ENCODE data around the gene RASSF7.

The RASSF7 gene

GRCh38 chr11:607020-607780 is 46.4 kb downstream of the RASSF7 start:
- peaks cover 44% of the 10 kb centered on the region for H3K36me3 ChIP-seq (ENCODE audit: control insufficient read depth, insufficient read depth, low read length)
- H3K27me3 ChIP-seq (replicated peaks; ENCODE audit: control insufficient read depth, insufficient read depth, low read length), result no peaks in the 10 kb centered on the region
- no peak overlapping the region for H3K4me3 ChIP-seq (replicated peaks; ENCODE audit: low read depth, low read length)
- DNase-seq (ENCODE audit: extremely low read depth, insufficient read length), result no peak
- no peak for TF ChIP-seq CTCF (IDR thresholded peaks at IDR 0.05; ENCODE audit: insufficient read depth, low read length, poor library complexity, severe bottlenecking)

DNA sequence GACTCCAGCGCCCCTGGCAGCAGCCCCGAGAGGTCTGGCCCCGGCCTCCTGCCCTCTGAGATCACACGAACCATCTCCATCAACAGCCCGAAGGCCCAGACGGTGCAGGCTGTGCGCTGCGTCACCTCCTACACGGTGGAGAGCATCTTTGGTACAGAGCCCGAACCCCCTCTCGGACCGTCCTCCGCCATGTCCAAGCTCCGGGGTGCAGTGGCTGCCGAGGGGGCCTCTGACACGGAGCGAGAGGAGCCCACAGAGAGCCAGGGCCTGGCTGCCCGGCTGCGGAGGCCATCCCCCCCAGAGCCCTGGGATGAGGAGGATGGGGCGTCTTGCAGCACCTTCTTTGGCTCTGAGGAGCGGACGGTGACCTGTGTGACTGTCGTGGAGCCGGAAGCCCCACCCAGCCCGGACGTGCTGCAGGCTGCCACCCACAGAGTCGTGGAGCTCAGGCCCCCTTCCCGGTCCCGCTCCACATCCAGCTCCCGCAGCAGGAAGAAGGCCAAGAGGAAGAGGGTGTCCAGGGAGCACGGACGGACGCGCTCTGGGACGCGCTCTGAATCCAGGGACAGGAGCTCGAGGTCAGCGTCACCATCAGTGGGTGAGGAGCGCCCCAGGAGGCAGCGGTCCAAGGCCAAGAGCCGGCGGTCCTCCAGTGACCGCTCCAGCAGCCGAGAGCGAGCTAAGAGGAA is 47.3 kb downstream of the RASSF7 start:
- no peak for TF ChIP-seq CTCF (IDR thresholded peaks at IDR 0.05; ENCODE audit: insufficient read depth, low read length, poor library complexity, severe bottlenecking)
- Histone ChIP-seq H3K27me3 (replicated peaks; ENCODE audit: control insufficient read depth, insufficient read depth, low read length) (no peaks in the 10 kb centered on the region), H3K36me3 (ENCODE audit: control insufficient read depth, insufficient read depth, low read length) (peaks cover 53% of the 10 kb centered on the region), H3K4me3 (replicated peaks; ENCODE audit: low read depth, low read length) (no peak overlapping the region)
- no peak for DNase-seq (ENCODE audit: extremely low read depth, insufficient read length)

DNA sequence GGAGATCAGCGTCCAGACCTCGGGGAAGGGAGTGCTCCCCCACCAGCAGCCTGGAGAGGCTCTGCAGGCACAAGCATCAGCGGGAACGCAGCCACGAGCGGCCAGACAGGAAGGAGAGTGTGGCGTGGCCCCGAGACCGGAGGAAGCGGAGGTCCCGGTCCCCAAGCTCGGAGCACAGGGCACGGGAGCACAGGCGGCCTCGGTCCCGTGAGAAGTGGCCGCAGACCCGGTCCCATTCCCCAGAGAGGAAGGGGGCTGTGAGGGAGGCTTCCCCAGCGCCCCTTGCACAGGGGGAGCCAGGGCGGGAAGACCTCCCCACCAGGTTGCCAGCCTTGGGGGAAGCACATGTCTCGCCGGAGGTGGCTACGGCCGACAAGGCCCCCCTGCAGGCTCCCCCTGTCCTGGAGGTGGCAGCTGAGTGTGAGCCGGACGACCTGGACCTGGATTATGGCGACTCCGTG is 48.1 kb downstream of the RASSF7 start:
- Histone ChIP-seq H3K4me3 (replicated peaks; ENCODE audit: low read depth, low read length) (no peak overlapping the region), H3K27me3 (replicated peaks; ENCODE audit: control insufficient read depth, insufficient read depth, low read length) (no peaks in the 10 kb centered on the region), H3K36me3 (ENCODE audit: control insufficient read depth, insufficient read depth, low read length) (peaks cover 56% of the 10 kb centered on the region)
- no peak for DNase-seq (ENCODE audit: extremely low read depth, insufficient read length)
- TF ChIP-seq CTCF (IDR thresholded peaks at IDR 0.05; ENCODE audit: insufficient read depth, low read length, poor library complexity, severe bottlenecking), result no peak

GRCh38 chr11:609341-609811 is 48.6 kb downstream of the RASSF7 start:
- H3K36me3 ChIP-seq (ENCODE audit: control insufficient read depth, insufficient read depth, low read length), result peaks cover 57% of the 10 kb centered on the region
- no peak for TF ChIP-seq CTCF (IDR thresholded peaks at IDR 0.05; ENCODE audit: insufficient read depth, low read length, poor library complexity, severe bottlenecking)
- no peak overlapping the region for H3K4me3 ChIP-seq (replicated peaks; ENCODE audit: low read depth, low read length)
- DNase-seq (ENCODE audit: extremely low read depth, insufficient read length), result no peak
- H3K27me3 ChIP-seq (replicated peaks; ENCODE audit: control insufficient read depth, insufficient read depth, low read length), result no peaks in the 10 kb centered on the region

- no peak for DNase-seq (ENCODE audit: extremely low read depth, insufficient read length)
- Histone ChIP-seq H3K36me3 (ENCODE audit: control insufficient read depth, insufficient read depth, low read length) (peaks cover 57% of the 10 kb centered on the region), H3K4me3 (replicated peaks; ENCODE audit: low read depth, low read length) (no peak overlapping the region), H3K27me3 (replicated peaks; ENCODE audit: control insufficient read depth, insufficient read depth, low read length) (no peaks in the 10 kb centered on the region)
- TF ChIP-seq CTCF (IDR thresholded peaks at IDR 0.05; ENCODE audit: insufficient read depth, low read length, poor library complexity, severe bottlenecking), result no peak
Observed at GRCh38 chr11:610146-610801, 49.5 kb downstream of the RASSF7 start.
